Nephron (organoid): ENCODE measurements around the gene RAB44.

ENCODE experiments used
- H3K27ac Mint-ChIP-seq, 3 experiments: 2 replicates each; pipeline ENCODE4 v1.8.0; 2020; ENCODE audit warnings: mixed read lengths in 3 of 3, mild to moderate bottlenecking in 2 of 3, moderate library complexity in 1 of 3
- H3K27me3 Mint-ChIP-seq: 2 replicates; pipeline ENCODE4 v1.8.0; 2021; ENCODE audit warnings: low read depth, mild to moderate bottlenecking, moderate library complexity, mixed read lengths
- H3K36me3 Mint-ChIP-seq: 2 replicates; pipeline ENCODE4 v1.8.0; 2020; ENCODE audit warnings: low read depth, mixed read lengths
- H3K4me1 Mint-ChIP-seq: 2 replicates; pipeline ENCODE4 v1.8.0; 2020; ENCODE audit warnings: mixed read lengths
- H3K4me3 Mint-ChIP-seq, 3 experiments: 2 replicates each; pipeline ENCODE4 v1.8.0; 2020; ENCODE audit warnings: mild to moderate bottlenecking in 3 of 3, mixed read lengths in 3 of 3, moderate library complexity in 2 of 3
- H3K9me3 Mint-ChIP-seq: 2 replicates; pipeline ENCODE4 v1.8.0; 2020; ENCODE audit warnings: mixed read lengths
- CTCF ChIP-seq, 3 experiments: fragments of 200-600 bp; sonication (generic); IDR thresholded peaks; one replicate each; pipeline ENCODE4 v1.5.0; 2021; ENCODE audit warnings: antibody characterized with exemption in 3 of 3; ENCODE audit not compliant: unreplicated experiment in 3 of 3

RAB44 gene

GRCh38 chr6:36700071-36700812 lies 2.6 kb downstream of the RAB44 start:
- Mint-ChIP-seq H3K4me1 (peaks cover 4% of the 10 kb centered on the region), H3K27me3 (peaks cover 19% of the 10 kb centered on the region), H3K9me3 (no peaks in the 10 kb centered on the region), H3K27ac (no peak overlapping the region), H3K36me3 (no peaks in the 10 kb centered on the region), H3K4me3 (no peak overlapping the region)
- TF ChIP-seq CTCF (IDR thresholded peaks at IDR 0.05; ENCODE audit: unreplicated experiment in 3 of 3) = no peak

- TF ChIP-seq CTCF (IDR thresholded peaks at IDR 0.05; ENCODE audit: unreplicated experiment in 3 of 3) = no peak
- Mint-ChIP-seq H3K27ac (no peak overlapping the region), H3K4me1 (peaks cover 4% of the 10 kb centered on the region), H3K4me3 (no peak overlapping the region), H3K27me3 (peaks cover 19% of the 10 kb centered on the region), H3K9me3 (no peaks in the 10 kb centered on the region), H3K36me3 (no peaks in the 10 kb centered on the region)
Observed at GRCh38 chr6:36700831-36701230, 3.2 kb downstream of the RAB44 start.

GRCh38 chr6:36701401-36701991 lies 3.9 kb downstream of the RAB44 start:
- Mint-ChIP-seq H3K9me3 (no peaks in the 10 kb centered on the region), H3K27ac (no peak overlapping the region), H3K4me1 (peaks cover 4% of the 10 kb centered on the region), H3K4me3 (no peak overlapping the region), H3K27me3 (peaks cover 19% of the 10 kb centered on the region), H3K36me3 (no peaks in the 10 kb centered on the region)
- no peak for TF ChIP-seq CTCF (IDR thresholded peaks at IDR 0.05; ENCODE audit: unreplicated experiment in 3 of 3)

GRCh38 chr6:36702656-36703055 lies 5.0 kb downstream of the RAB44 start:
- no peak overlapping the region for H3K4me3 Mint-ChIP-seq
- H3K27me3 Mint-ChIP-seq = peaks cover 19% of the 10 kb centered on the region
- H3K9me3 Mint-ChIP-seq = no peaks in the 10 kb centered on the region
- TF ChIP-seq CTCF (IDR thresholded peaks at IDR 0.05; ENCODE audit: unreplicated experiment in 3 of 3) = no peak
- H3K36me3 Mint-ChIP-seq = no peaks in the 10 kb centered on the region
- no peak overlapping the region for H3K27ac Mint-ChIP-seq
- peaks cover 4% of the 10 kb centered on the region for H3K4me1 Mint-ChIP-seq

- Mint-ChIP-seq H3K27ac (no peak overlapping the region), H3K9me3 (no peaks in the 10 kb centered on the region), H3K36me3 (no peaks in the 10 kb centered on the region), H3K4me1 (peaks cover 4% of the 10 kb centered on the region), H3K4me3 (no peak overlapping the region), H3K27me3 (peaks cover 17% of the 10 kb centered on the region)
- TF ChIP-seq CTCF (IDR thresholded peaks at IDR 0.05; ENCODE audit: unreplicated experiment in 3 of 3) = no peak
Observed at GRCh38 chr6:36703081-36703606, 5.5 kb downstream of the RAB44 start.
